Breast epithelium (tissue), 4 donors: ENCODE measurements around the gene MUC6. TPM values are rescaled to one million over a fixed set of nuclear protein-coding genes. Genes with fewer than 3 reads are reported as not detected.

Experiments
- DNase-seq, 2 donors: peaks; one replicate each; pipeline ENCODE4 v3.0.0-alpha.2; 2019; ENCODE audit warnings: low spot score in 2 of 2
- H3K27ac ChIP-seq, 2 donors: fragments of 200-600 bp; sonication (generic) in 1 of 2; one replicate each; pipeline ENCODE4 v1.5.1; 2016 to 2019; ENCODE audit warnings: mild to moderate bottlenecking in 1 of 2
- H3K27me3 ChIP-seq, 2 donors: fragments of 200-600 bp; sonication (generic) in 1 of 2; one replicate each; pipeline versions ENCODE4 v1.5.1 to v1.6.0; 2017 to 2019; ENCODE audit warnings: control low read depth in 1 of 2, mild to moderate bottlenecking in 1 of 2
- H3K36me3 ChIP-seq: fragments of 200-600 bp; one replicate; pipeline ENCODE4 v1.5.1; 2019
- H3K4me1 ChIP-seq, 2 donors: fragments of 200-600 bp; sonication (generic); one replicate each; pipeline ENCODE4 v1.5.1; 2016 to 2019; ENCODE audit warnings: control low read depth in 1 of 2
- H3K4me3 ChIP-seq, 3 donors: fragments of 200-600 bp; sonication (generic); 1 replicate in 2 of 3; 2 replicates in 1 of 3; pipeline ENCODE4 v1.5.1; 2016 to 2019; ENCODE audit warnings: mild to moderate bottlenecking in 3 of 3, moderate library complexity in 2 of 3
- H3K9me3 ChIP-seq, 2 donors: fragments of 200-600 bp; sonication (generic) in 1 of 2; one replicate each; pipeline ENCODE4 v1.5.1; 2016 to 2019; ENCODE audit warnings: control low read depth in 1 of 2
- POLR2A ChIP-seq: fragments of 450-650 bp; IDR thresholded peaks from one replicate; pipeline ENCODE4 v1.6.1; 2016; ENCODE audit warnings: antibody characterized with exemption, mild to moderate bottlenecking, moderate library complexity
- POLR2AphosphoS5 ChIP-seq, 3 donors: sonication (generic); formaldehyde crosslinking; IDR thresholded peaks; one replicate each; pipeline ENCODE4 v1.6.1; 2017; ENCODE audit warnings: antibody characterized with exemption in 3 of 3
- intact Hi-C: fragments of 100-400 bp; cut with DNase I; formaldehyde crosslinking; loops from one replicate; pipeline ENCODE4 v1.15.1; 2023; ENCODE audit warnings: low total_unique reads
- total RNA-seq, 3 donors: library from RNA; depleted of rRNA; stranded (reverse); fragments of >200 nt; gene quantifications; one replicate each; pipeline ENCODE4 v1.1.0, GENCODE V29; 2016
- TF ChIP-seq, protein P1 (sequence below), 3 donors: fragments of 450-650 bp; IDR thresholded peaks; one replicate each; pipeline ENCODE4 v1.5.1; 2016 to 2017; ENCODE audit warnings: antibody characterized with exemption in 3 of 3, mild to moderate bottlenecking in 3 of 3, moderate library complexity in 3 of 3

MUC6 gene
- total RNA-seq, 3 donors from 2014 or later: 1.3 to 1.9 TPM; not detected in 1

DNA sequence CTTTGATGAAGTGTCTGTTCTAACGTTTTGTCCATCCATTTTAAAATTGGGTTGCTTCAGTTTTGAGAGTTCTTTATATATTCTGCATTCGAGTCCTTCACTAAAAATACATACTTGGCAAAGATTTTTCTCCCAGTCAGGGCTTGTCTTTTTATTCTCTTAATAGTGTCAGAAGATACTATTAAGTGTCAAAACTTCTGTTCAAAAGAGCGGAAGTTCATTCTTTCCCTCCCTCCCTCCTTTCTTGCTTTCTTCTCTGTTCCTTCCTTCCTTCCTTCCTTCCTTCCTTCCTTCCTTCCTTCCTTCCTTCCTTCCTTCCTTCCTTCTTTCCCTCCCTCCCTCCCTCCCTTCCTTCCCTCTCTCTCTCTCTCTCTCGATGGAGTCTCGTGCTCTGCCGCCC, 7.6 kb upstream of the MUC6 start:
- no peak for TF ChIP-seq POLR2A
- TF ChIP-seq POLR2AphosphoS5 (IDR thresholded peaks at IDR 0.05): no peak
- TF ChIP-seq, protein P1, sequence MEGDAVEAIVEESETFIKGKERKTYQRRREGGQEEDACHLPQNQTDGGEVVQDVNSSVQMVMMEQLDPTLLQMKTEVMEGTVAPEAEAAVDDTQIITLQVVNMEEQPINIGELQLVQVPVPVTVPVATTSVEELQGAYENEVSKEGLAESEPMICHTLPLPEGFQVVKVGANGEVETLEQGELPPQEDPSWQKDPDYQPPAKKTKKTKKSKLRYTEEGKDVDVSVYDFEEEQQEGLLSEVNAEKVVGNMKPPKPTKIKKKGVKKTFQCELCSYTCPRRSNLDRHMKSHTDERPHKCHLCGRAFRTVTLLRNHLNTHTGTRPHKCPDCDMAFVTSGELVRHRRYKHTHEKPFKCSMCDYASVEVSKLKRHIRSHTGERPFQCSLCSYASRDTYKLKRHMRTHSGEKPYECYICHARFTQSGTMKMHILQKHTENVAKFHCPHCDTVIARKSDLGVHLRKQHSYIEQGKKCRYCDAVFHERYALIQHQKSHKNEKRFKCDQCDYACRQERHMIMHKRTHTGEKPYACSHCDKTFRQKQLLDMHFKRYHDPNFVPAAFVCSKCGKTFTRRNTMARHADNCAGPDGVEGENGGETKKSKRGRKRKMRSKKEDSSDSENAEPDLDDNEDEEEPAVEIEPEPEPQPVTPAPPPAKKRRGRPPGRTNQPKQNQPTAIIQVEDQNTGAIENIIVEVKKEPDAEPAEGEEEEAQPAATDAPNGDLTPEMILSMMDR (IDR thresholded peaks at IDR 0.05): no peak
- H3K36me3 ChIP-seq: no peaks in the 10 kb centered on the region
- intact Hi-C loops: no loop called here
- no peak overlapping the region for H3K4me3 ChIP-seq
- no peak overlapping the region for H3K27ac ChIP-seq
- no peaks in the 10 kb centered on the region for H3K4me1 ChIP-seq
- DNase-seq: no peak
- peaks cover 0 to 25% of the 10 kb centered on the region in 2 donors for H3K27me3 ChIP-seq
- H3K9me3 ChIP-seq: no peaks in the 10 kb centered on the region

DNA sequence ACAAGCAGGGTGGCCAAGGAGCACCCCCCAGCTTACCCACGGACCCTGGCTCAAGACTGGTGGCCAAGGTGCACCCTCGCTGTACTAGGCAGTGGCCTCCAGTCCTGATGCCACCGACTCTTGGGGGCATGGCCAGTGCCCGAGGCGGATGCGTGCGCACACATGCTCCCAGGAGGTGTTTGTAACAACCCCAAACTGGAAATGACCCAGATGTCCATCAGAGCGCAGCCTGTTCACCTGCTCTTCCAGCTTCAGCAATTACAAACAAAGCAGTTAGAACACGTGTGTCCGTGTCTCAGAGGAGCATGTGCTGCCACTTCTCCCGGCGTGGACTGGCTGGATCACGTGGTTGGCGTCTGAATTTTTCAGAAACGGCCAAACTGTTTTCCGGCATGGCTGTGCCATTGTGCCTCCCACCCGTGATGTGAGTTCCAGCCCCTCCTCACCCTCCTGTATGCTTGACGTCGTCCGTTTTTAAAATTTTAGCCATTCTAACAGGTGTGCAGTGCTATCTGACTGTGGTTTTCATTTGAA, 7.1 kb upstream of the MUC6 start:
- no peak for TF ChIP-seq POLR2A
- TF ChIP-seq, protein P1 (IDR thresholded peaks at IDR 0.05): no peak
- TF ChIP-seq POLR2AphosphoS5 (IDR thresholded peaks at IDR 0.05): no peak
- intact Hi-C loops: no loop called here
- Histone ChIP-seq H3K27me3 (peaks cover 0 to 24% of the 10 kb centered on the region in 2 donors), H3K4me1 (no peaks in the 10 kb centered on the region), H3K36me3 (no peaks in the 10 kb centered on the region), H3K27ac (no peak overlapping the region), H3K9me3 (no peaks in the 10 kb centered on the region), H3K4me3 (no peak overlapping the region)
- DNase-seq: no peak

DNA sequence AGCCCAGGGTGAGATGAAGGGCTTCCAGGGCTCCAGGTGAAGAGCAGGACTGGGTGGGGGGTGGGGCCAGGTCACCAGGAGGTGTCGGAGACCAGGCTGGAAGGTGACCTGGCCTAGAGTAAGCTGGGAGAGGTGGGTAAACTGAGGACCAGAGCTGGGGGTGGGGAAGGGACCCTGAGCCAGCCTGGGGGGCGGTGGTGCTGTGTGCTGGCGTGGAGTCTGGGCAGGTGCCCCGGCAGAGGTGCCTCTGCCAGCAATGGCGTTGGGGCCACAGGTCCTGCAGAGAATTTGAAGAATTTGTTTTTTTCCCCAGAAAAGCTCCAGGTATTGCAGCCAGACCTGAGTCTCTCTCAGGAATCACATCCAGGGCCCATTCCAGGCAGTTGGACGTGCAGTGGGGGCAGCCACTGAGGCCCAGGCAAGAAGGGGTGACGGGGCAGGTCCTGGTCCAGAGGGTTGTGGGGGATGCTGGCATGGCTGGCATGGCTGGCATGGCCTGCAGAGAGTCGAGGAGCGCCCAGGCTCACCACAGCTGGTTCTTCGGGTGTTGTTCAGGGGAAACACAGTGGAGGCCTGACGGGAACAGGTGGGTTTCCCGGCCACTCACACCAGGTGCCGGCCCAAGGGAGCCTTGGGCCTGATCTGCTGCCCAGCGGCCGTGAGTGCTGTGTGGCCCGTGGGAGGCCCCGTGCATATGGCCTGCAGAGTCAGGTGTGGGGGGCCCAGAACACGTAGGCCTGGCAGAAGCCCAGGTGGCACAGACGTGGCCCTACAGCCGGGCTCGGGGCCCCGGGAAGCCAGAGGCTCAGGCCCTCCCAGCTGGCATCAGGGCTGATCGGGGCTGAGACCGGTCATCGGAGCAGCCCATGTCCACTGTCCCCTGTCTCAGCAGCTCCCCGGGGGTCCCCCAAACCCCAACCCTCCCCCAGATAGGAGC, 6.4 kb upstream of the MUC6 start:
- Histone ChIP-seq H3K27me3 (peaks cover 0 to 28% of the 10 kb centered on the region in 2 donors), H3K4me1 (no peaks in the 10 kb centered on the region), H3K9me3 (no peaks in the 10 kb centered on the region), H3K27ac (no peak overlapping the region), H3K4me3 (no peak overlapping the region), H3K36me3 (no peaks in the 10 kb centered on the region)
- intact Hi-C loops: no loop called here
- TF ChIP-seq, protein P1 (IDR thresholded peaks at IDR 0.05): no peak
- TF ChIP-seq POLR2AphosphoS5 (IDR thresholded peaks at IDR 0.05) (no peak), POLR2A (no peak)
- DNase-seq: no peak

DNA sequence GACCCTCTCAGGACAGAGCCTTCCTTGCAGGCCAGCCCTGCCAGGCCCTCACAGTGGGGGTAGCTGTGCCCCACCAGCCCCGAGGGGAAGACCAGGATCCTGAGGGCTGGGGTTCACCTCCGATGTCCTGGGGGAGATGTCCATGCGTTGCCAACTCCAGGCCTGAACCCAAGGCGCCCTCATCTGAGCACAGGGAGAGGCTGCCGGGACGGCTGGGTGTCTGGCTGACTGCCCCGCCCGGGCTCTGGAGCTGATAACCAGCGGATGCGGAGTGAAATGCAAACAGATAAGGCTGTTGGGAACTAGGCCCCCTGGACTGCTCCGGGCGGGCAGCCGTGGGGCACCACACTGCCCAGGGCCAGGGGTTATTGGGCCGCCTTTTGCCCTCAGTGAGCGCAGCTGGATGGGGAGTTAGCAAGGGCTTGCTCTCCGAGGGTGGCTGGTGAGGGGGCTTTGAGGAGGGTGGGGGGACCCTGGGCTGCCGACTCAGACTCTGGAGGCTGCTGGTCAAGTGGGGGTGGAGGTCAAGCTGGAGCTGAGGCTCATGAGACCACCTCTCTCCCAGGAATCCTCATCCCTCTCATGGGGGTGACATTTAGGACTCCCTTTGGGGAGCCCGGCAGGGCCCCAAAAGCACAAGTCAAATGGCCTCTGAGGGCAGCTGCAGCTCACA, 5.6 kb upstream of the MUC6 start:
- no peak for DNase-seq
- no peak for TF ChIP-seq POLR2AphosphoS5 (IDR thresholded peaks at IDR 0.05)
- TF ChIP-seq POLR2A: no peak
- TF ChIP-seq, protein P1 (IDR thresholded peaks at IDR 0.05): no peak
- Histone ChIP-seq H3K36me3 (no peaks in the 10 kb centered on the region), H3K27me3 (peaks cover 0 to 30% of the 10 kb centered on the region in 2 donors), H3K27ac (no peak overlapping the region), H3K4me3 (no peak overlapping the region), H3K9me3 (no peaks in the 10 kb centered on the region), H3K4me1 (no peaks in the 10 kb centered on the region)
- intact Hi-C loops: no loop called here
